Ammon's horn (tissue), 1 donor: ENCODE results near the gene ZNF318.
"Not testable (repeated sequence)": the region's sequence is repeated elsewhere in the genome, so short reads cannot be mapped to it uniquely, and the experiment has no call there.

ENCODE experiments used
- DNase-seq: peaks from one replicate; pipeline ENCODE4 v3.0.0-alpha.2; 2016; ENCODE audit warnings: low spot score

The ZNF318 gene

DNA sequence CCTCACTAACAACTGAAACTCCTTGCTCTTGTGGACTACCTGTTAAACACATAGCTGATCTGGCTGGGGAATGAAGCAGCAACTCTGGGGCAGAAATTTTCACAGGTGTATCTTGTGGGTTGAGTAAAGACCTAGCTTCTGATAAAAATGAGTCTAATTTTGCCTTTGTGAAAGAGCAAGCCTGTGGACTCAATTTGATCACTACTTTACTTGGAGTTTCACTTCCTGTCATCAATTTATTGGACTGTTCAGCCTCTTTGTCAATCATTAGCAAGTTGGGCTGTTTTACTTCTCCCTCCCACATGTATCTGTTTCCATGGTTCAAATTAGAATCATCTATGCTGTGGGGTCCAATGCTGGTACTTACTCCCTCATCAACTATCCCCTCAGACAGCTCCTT, 31.2 kb downstream of the ZNF318 start:
- no peak for DNase-seq

DNA sequence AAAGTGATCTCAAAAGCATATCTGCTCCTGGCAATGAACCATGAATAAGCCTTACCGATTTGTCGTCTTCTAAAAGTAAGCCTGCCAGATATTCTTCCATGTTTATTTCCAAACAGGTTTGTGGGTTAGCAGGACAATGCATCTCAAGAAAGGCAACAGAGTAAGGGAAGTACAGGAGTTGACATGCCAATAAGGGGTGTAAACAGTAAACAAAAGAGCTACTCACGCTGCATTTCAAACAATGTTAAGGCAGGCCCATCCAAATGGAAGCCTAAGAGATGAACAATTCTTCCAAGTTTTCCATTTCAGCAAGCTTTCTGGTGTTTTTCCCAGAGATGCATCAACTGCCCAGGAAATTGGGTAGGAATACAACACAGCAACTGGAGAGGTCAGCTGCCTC, 33.1 kb downstream of the ZNF318 start:
- DNase-seq: peak; percentile 16

DNA sequence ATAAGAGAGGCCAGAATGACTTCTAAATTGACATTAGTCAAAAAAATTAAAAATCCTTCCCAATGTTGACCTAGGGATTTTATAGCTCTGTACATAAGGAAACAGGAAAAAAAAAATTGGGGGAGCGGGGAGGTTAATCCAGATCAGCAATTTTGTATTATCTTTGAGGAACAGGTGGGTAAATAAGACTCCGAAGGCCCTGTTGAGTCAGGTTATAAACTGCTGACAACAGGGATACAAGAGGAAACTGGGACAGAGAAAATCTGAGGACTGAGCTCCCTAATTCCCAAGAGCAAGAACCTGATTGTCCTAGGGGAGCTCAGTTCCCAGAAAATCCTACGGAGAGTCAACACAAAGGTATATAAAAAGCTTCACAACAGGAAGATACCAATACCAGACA, 34.0 kb downstream of the ZNF318 start:
- DNase-seq: no peak

- no peak for DNase-seq
These were observed 34.9 kb downstream of the ZNF318 start for GRCh38 chr6:43334466-43335095.

DNA sequence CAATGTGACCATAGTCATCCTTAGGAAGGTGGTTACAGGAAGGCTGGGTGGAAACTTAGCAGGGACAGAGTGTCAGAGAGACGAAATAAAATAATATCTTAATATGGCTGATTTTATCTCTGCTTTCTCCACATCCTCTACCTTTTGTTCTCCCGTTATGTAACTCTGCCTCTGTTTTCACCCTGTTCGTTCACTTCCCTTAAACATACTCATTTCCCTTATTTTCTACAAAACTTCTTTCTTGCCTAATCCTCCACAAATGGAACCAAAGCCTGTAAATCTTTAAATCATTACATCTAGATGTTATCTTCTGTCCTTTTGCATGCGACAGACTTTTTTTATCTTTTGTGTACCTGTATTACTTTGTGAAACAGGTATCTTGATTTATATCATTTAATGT, 37.6 kb downstream of the ZNF318 start:
- DNase-seq: no peak

- DNase-seq: no peak
These were observed 38.0 kb downstream of the ZNF318 start for GRCh38 chr6:43331470-43331869.

- DNase-seq: no peak
These were observed 40.9 kb downstream of the ZNF318 start for GRCh38 chr6:43328528-43328927.

DNA sequence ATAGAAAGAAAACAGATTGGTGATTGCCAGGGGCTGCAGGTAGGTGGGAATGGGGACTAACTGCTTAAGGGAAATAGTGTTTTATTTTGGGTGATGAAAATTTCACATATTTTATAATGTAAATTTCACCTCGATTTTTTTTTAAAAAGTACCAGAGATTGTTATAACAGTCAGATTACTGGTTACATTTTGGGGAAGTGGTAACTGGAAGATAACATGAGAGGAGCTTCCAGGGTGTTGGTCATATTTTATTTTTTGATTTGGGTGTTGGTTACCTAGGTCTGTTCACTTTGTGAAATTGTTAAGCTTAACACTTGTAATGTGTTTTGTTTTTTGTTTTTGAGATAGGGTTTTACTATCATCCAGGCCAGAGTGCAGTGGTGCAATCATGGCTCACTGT, 43.6 kb downstream of the ZNF318 start:
- no peak for DNase-seq

- DNase-seq: no peak
These were observed 51.4 kb downstream of the ZNF318 start for GRCh38 chr6:43318011-43318410.

DNA sequence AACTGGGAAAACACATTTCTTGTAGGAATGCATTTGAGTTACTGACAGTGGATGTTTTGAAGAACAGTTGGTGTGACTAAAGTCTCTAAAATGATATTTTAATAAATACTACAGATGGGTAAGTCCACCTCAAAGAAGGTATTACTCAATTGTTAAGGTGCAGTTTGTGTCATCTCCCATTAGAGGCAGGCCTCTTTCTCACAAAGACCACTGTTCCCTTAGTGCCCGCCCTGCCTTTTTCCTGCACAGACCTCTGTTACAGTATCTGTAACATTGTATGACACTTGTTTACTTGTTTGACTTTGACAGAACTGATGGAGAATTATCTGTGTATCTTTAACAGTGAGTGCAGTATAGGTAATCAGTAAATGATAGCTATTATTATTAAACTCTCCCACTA, 55.6 kb downstream of the ZNF318 start:
- DNase-seq: no peak

DNA sequence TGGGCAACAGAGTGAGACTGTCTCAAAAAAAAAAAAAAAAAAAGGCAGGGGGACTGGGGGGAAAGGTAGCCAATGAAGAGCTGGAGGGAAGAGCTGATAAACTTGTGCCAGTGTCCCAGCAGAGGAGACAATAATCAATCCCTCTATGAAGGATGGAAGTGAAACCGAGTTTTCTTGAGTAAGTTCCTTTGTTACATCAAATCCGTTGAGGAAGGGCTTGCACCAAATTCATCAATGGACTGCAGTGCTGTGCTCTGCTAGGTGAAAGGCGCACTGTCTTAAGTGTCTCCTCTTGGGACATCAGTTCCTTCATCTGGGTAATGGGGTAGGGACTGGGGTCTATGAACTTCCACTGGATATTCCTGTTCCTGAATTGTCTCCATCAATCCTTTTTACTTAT, 57.8 kb downstream of the ZNF318 start:
- no peak for DNase-seq

- no peak for DNase-seq
These were observed 58.8 kb downstream of the ZNF318 start for GRCh38 chr6:43310624-43311023.

- DNase-seq: no peak
These were observed 59.3 kb downstream of the ZNF318 start for GRCh38 chr6:43310134-43310533.

DNA sequence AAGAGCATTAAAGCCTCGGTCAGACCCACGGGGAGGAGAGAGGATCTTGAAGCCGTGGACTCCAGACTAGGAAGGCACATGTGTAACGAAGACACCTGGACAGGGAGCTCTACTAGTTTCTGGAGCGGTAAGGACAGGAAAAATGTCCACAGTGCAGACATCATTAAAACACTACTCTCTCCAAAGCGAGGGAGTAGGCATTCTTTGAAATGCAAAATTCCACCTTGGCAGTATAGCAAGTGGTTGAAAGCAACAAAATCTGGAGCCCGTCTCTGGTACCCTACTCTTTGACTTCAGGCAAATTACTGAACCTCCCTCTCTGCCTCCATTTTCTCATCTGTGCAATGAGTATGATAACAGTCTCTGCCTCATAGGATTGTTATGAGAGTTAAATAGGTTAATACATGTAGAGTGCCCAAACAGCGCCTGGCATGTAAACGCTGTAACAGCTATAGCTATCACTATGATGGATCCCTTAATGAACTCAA, 60.4 kb downstream of the ZNF318 start:
- DNase-seq: no peak

DNA sequence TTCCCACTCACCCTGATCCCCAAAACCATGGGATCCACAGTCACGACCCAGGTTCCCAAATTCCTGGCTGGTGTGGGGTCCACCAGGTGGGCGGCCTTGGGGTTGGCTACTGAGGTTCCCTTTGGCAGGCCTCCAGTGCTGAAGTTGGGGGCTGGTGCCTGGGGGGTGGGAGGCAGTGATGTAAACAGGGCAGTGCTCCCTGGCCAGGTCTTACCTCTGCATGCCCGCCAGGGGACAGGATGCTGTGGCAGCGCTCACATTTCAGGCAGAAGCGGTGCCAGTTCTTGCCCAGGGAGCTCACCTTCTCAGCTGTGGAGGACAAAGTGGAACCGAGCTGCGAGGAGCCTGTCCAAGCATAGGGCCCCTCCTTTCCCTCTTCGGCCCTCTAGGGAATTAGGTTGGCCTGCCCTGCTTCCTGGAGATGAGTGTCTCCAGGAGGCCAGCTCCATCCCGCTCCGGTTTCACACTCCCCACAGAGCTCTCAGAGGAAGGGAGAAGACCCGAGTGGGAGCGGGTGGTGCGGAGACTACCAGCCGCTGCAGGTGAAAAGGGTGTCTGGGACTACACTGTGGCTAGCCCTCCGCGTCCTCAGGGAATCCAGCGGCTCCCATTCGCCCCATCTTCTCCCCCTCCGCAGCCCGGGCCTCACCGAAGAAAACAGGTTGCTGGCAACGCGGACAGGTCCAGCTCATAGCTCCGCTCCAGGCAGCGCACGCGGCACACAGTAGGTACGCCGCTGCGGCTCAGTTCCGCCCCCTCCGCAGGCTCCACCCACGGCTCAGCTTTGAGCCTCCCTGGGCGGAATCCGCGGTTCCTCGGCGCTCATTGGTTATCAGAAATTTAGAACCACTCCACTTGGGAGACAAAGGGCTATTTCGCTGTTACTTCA, 61.1 kb downstream of the ZNF318 start, which contains the start of gene CRIP3:
Gene CRIP3, minus strand, starts transcription at position 726 of the 889 bp plus-strand sequence. Its CDS starts 34 bp downstream, at position 692.
- DNase-seq: no peak

DNA sequence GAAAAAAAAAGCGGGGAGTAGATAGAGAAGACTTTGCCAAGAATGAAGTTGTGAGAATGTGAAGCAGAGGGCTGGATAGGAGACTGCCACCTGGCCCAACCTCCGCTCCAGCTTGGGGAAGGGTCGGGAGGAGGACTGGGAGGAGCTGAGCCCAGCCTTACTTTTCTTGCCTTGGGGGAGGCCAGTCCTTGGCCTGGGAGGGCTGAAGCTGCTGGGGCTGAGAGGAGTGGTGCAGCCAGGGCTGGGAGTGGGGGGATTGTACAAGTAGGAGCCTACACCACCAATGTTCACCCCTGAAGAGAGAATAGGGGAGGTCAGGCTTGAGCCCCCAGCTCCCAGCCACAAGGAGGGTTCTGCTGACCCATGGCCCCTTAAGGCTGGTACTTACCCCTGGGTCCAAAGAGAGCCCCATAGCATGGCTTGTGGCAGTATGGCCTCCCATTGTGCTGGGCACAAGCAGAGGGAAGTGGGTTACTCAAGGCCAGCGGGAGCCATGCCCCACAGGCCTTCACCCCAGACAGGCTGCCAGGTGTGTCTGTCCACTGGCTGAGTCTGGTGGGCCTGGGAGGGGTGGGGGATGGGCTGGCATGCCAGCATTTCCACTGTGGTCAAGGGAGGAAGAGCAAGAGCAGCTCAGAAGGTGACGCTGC, 61.9 kb downstream of the ZNF318 start:
- DNase-seq: no peak

DNA sequence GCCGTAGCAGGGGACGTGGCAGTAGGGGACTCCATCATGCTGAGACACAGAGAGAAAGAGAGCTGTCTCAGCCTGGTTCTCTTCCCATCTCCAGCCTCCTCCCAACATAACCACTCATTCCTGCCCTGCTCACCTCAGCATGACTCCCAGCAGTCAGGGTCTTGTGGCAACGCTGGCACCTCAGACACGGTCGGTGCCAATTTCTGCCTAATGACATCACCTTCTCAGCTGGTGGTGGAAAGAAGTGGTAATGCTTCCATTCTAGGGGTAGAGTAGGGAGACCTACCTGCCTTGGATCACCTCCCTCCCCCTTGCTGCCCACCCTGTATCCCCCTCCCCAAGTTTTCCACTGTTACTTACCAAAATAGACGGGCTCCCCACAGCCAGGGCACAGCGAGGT, 63.4 kb downstream of the ZNF318 start:
- DNase-seq: no peak

- DNase-seq: no peak
These were observed 64.6 kb downstream of the ZNF318 start for GRCh38 chr6:43304882-43305281.

- DNase-seq: no peak
These were observed 65.1 kb downstream of the ZNF318 start for GRCh38 chr6:43304361-43304760.

DNA sequence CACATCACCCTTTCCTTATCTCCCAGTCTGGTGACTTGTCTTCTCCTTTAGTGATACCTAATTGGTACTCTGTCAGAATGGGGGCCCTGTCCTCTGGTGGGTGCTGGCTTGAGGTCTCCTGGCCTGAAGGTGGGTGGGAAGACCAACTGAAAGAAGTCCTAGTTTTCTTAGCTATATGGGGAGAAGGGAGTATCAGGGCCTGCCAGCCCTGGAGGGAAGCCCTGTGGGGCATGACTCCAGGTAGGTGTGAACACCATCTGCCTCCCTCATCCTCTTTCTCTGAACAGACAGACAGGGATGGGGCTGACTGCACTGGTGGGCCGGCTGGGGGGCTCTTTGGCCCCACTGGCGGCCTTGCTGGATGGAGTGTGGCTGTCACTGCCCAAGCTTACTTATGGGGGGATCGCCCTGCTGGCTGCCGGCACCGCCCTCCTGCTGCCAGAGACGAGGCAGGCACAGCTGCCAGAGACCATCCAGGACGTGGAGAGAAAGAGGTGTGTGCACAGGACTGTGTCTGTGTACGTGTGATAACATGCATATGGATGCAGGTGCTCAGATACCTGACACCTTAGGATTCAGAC, 65.6 kb downstream of the ZNF318 start:
- DNase-seq: no peak

- not testable (repeated sequence) for DNase-seq
These were observed 66.4 kb downstream of the ZNF318 start for GRCh38 chr6:43303006-43303405.

- no peak for DNase-seq
These were observed 67.3 kb downstream of the ZNF318 start for GRCh38 chr6:43302126-43302525.
